ENCODE measurements around the gene CEP112.

- TF ChIP-seq CTCF (conservative IDR thresholded peaks at IDR 0.05; ENCODE audit: low read depth in 2 of 2) (no peak), EZH2 (IDR thresholded peaks at IDR 0.05; ENCODE audit: low read depth, unreplicated experiment) (no peak), REST (IDR thresholded peaks at IDR 0.05; ENCODE audit: unreplicated experiment) (no peak), EZH2phosphoT487 (IDR thresholded peaks at IDR 0.05; ENCODE audit: unreplicated experiment) (no peak), POLR2AphosphoS5 (IDR thresholded peaks at IDR 0.05; ENCODE audit: low read depth) (no peak), ZNF331 (CRISPR knock-in tag; IDR thresholded peaks at IDR 0.05; ENCODE audit: low read depth) (no peak), CREB1 (CRISPR knock-in tag; IDR thresholded peaks at IDR 0.05; ENCODE audit: low read depth) (no peak), ZNF114 (CRISPR knock-in tag; IDR thresholded peaks at IDR 0.05) (no peak), JUNB (IDR thresholded peaks at IDR 0.05; ENCODE audit: unreplicated experiment) (no peak), STAT1 (IDR thresholded peaks at IDR 0.05; ENCODE audit: unreplicated experiment) (no peak), ZNF462 (CRISPR knock-in tag; IDR thresholded peaks at IDR 0.05) (no peak), NANOG (IDR thresholded peaks at IDR 0.05; ENCODE audit: borderline replicate concordance) (no peak), ETS1 (IDR thresholded peaks at IDR 0.05) (no peak)
Measured at GRCh38 chr17:65888649-65889048, 303.3 kb downstream of the CEP112 start.
